A172 (cell line): Measurements from ENCODE around the gene ADCY2. TPM values are rescaled to one million over a fixed set of nuclear protein-coding genes. Genes with fewer than 3 reads are reported as not detected.

Experiments
- DNase-seq: peaks from one replicate; pipeline ENCODE4 v3.0.0-alpha.2; 2015; ENCODE audit warnings: low spot score
- total RNA-seq: library from RNA; depleted of rRNA; stranded (reverse); fragments of >200 nt; shearing (Covaris generic); gene quantifications from 2 replicates; pipeline ENCODE4 v1.2.3, GENCODE V29; 2014

The ADCY2 gene
- total RNA-seq, 1 experiment from 2014 or later = 0.10 TPM

GRCh38 chr5:7745882-7746610 lies 350.1 kb downstream of the ADCY2 start:
- peak; percentile 50 for DNase-seq

- DNase-seq = no peak
These were observed 351.8 kb downstream of the ADCY2 start for GRCh38 chr5:7747728-7748127.

- DNase-seq = no peak
These were observed 353.7 kb downstream of the ADCY2 start for GRCh38 chr5:7749626-7750025.

- no peak for DNase-seq
These were observed 355.9 kb downstream of the ADCY2 start for GRCh38 chr5:7751874-7752273.

GRCh38 chr5:7753181-7753580 lies 357.2 kb downstream of the ADCY2 start:
- DNase-seq = no peak

GRCh38 chr5:7753596-7753995 lies 357.7 kb downstream of the ADCY2 start:
- no peak for DNase-seq

- no peak for DNase-seq
These were observed 358.6 kb downstream of the ADCY2 start for GRCh38 chr5:7754490-7754889.

- DNase-seq = peak; percentile 44
These were observed 359.2 kb downstream of the ADCY2 start for GRCh38 chr5:7754997-7755596.

- no peak for DNase-seq
These were observed 360.0 kb downstream of the ADCY2 start for GRCh38 chr5:7755958-7756357.

- DNase-seq = no peak
These were observed 360.5 kb downstream of the ADCY2 start for GRCh38 chr5:7756453-7756852.

GRCh38 chr5:7759257-7759871 lies 363.4 kb downstream of the ADCY2 start:
- DNase-seq = no peak

- DNase-seq = no peak
These were observed 364.1 kb downstream of the ADCY2 start for GRCh38 chr5:7759951-7760580.

GRCh38 chr5:7762267-7762666 lies 366.3 kb downstream of the ADCY2 start:
- DNase-seq = no peak

GRCh38 chr5:7763621-7764072 lies 367.7 kb downstream of the ADCY2 start:
- no peak for DNase-seq

- no peak for DNase-seq
These were observed 368.5 kb downstream of the ADCY2 start for GRCh38 chr5:7764452-7764851.

- DNase-seq = no peak
These were observed 374.5 kb downstream of the ADCY2 start for GRCh38 chr5:7770436-7770835.

GRCh38 chr5:7772141-7772540 lies 376.2 kb downstream of the ADCY2 start:
- no peak for DNase-seq

- no peak for DNase-seq
These were observed 377.2 kb downstream of the ADCY2 start for GRCh38 chr5:7773178-7773577.

- no peak for DNase-seq
These were observed 380.5 kb downstream of the ADCY2 start for GRCh38 chr5:7776442-7776841.

GRCh38 chr5:7779019-7780005 lies 383.4 kb downstream of the ADCY2 start:
- no peak for DNase-seq

- no peak for DNase-seq
These were observed 386.0 kb downstream of the ADCY2 start for GRCh38 chr5:7781899-7782298.
